H1 (cell line): Measurements from ENCODE around the gene SLC10A2. TPM values are rescaled to one million over a fixed set of nuclear protein-coding genes. Genes with fewer than 3 reads are reported as not detected.

ENCODE experiments used
- FOSL1 ChIP-seq: IDR thresholded peaks from 2 replicates; pipeline ENCODE4 v1.6.1; 2011; ENCODE audit warnings: mild to moderate bottlenecking, low read depth, low read length, moderate library complexity; ENCODE audit not compliant: insufficient read depth
- RAD21 ChIP-seq, 2 experiments: IDR thresholded peaks in 1 of 2; conservative IDR thresholded peaks in 1 of 2; 2 replicates each; pipeline ENCODE4 v1.6.1; 2011; ENCODE audit warnings: low read depth in 2 of 2, low read length in 2 of 2, improper control_type of control experiment in 1 of 2, inconsistent platforms in 1 of 2, mild to moderate bottlenecking in 1 of 2, moderate library complexity in 1 of 2
- SIN3A ChIP-seq, 2 experiments: IDR thresholded peaks in 1 of 2; conservative IDR thresholded peaks in 1 of 2; 2 replicates each; pipeline ENCODE4 v1.6.1; 2011 to 2012; ENCODE audit warnings: low read length in 2 of 2, improper control_type of control experiment in 1 of 2, low read depth in 1 of 2, mild to moderate bottlenecking in 1 of 2
- polyA plus RNA-seq, 7 experiments: library from polyadenylated mRNA; depleted of rRNA in 3 of 7; stranded (reverse) in 5 of 7; unstranded in 2 of 7; fragments of >200 nt in 5 of 7; fragments of 200-250 nt in 2 of 7; gene quantifications; 1 replicate in 5 of 7; 2 replicates in 1 of 7; 4 replicates in 1 of 7; pipeline versions ENCODE4 v1.2.1 to v1.2.3, GENCODE V29; 2011 to 2013; ENCODE audit warnings: missing spikeins in 2 of 7, mixed read lengths in 2 of 7
- total RNA-seq: library from RNA; stranded (reverse); fragmentation: NEBNext Ultra II Directional; extraction: Animal tissue kit (Norgen Biotek cat#: 25700); gene quantifications from 2 replicates; pipeline ENCODE4 v1.2.1, GENCODE V29; 2021

The SLC10A2 gene
- total and polyA plus RNA-seq, 2 of the 8 experiments (the other 6 are each of a cell fraction or from before 2014, with no cell fraction given) = not detected

- no peak for TF ChIP-seq SIN3A (conservative IDR thresholded peaks at IDR 0.05 in 1 of 2, IDR thresholded peaks at IDR 0.05 in 1 of 2; ENCODE audit: low read depth in 1 of 2, low read length in 2 of 2)
- no peak for TF ChIP-seq RAD21 (IDR thresholded peaks at IDR 0.05 in 1 of 2, conservative IDR thresholded peaks at IDR 0.05 in 1 of 2; ENCODE audit: low read depth in 2 of 2, low read length in 2 of 2)
- no peak for TF ChIP-seq FOSL1
Measured at GRCh38 chr13:103101901-103102300, 35.7 kb upstream of the SLC10A2 start (continued).
